A549 (cell line): Measurements from ENCODE around the gene IDUA. TPM values are rescaled to one million over a fixed set of nuclear protein-coding genes. Genes with fewer than 3 reads are reported as not detected.

ENCODE experiments used
- ATAC-seq, 2 experiments: fragments of 200-7000 bp in 1 of 2; fragments of >200 bp in 1 of 2; cut with Nextera tagmentation in 1 of 2; cut with Tn5 transposase in 1 of 2; 3 replicates each; pipeline versions ENCODE4 v1.8.0 to v1.9.1; 2018 to 2020; ENCODE audit warnings: mild to moderate bottlenecking in 1 of 2, moderate library complexity in 1 of 2
- CTCF ChIA-PET: fragments of 300-600 bp; sonication (Branson Sonifier 250); formaldehyde crosslinking; extraction: SDS; loops from one replicate; lab custom pipeline; 2021; ENCODE audit warnings: antibody characterized with exemption, inconsistent platforms; lab: Yijun Ruan, JAX
- POLR2A ChIA-PET: fragments of 350-600 bp; formaldehyde crosslinking; extraction: SDS; loops from one replicate; lab custom pipeline; 2021; ENCODE audit warnings: antibody characterized with exemption, inconsistent platforms; lab: Yijun Ruan, JAX
- DNase-seq, 2 experiments: peaks; one replicate each; pipeline versions ENCODE4 v3.0.0 to v3.0.0-alpha.2; 2011 to 2016; ENCODE audit warnings: low read depth in 1 of 2, low spot score in 1 of 2
- FAIRE-seq: peaks from 2 replicates; lab custom pipeline; 2011; peaks lifted over from hg19 to GRCh38; lab: Jason Lieb, UNC
- H3K27ac ChIP-seq, 2 experiments: fragments of >200 bp; sonication (Bioruptor Twin); formaldehyde crosslinking; 3 replicates each; pipeline ENCODE4 v1.5.1; 2016 to 2017
- H3K4me1 ChIP-seq: fragments of >200 bp; sonication (Bioruptor Twin); formaldehyde crosslinking; 3 replicates; pipeline ENCODE4 v1.6.1; 2016
- H3K4me2 ChIP-seq: fragments of >200 bp; sonication (Bioruptor Twin); formaldehyde crosslinking; 3 replicates; pipeline ENCODE4 v1.6.1; 2016
- H3K4me3 ChIP-seq: fragments of >200 bp; sonication (Bioruptor Twin); formaldehyde crosslinking; 3 replicates; pipeline ENCODE4 v1.5.1; 2016
- H3K9me3 ChIP-seq: fragments of >200 bp; sonication (Bioruptor Twin); formaldehyde crosslinking; 3 replicates; pipeline ENCODE4 v1.6.1; 2016
- CBX8 ChIP-seq: fragments of 200-600 bp; sonication (generic); IDR thresholded peaks from 2 replicates; pipeline ENCODE4 v1.6.1; 2016
- CHD2 ChIP-seq: fragments of 150-350 bp; IDR thresholded peaks from 2 replicates; pipeline ENCODE4 v1.6.1; 2014; ENCODE audit warnings: low read length; ENCODE audit not compliant: partially characterized antibody
- EHMT2 ChIP-seq: fragments of 200-600 bp; sonication (generic); IDR thresholded peaks from 2 replicates; pipeline ENCODE4 v1.6.1; 2016; ENCODE audit warnings: antibody characterized with exemption, low read depth, mild to moderate bottlenecking, moderate library complexity
- EP300 ChIP-seq, 2 experiments: fragments of >200 bp; sonication (Bioruptor Twin); formaldehyde crosslinking; IDR thresholded peaks; 2 replicates in 1 of 2; 3 replicates in 1 of 2; pipeline ENCODE4 v1.6.1; 2016 to 2017
- FOSB ChIP-seq: fragments of 250-450 bp; sonication (Bioruptor Pico); IDR thresholded peaks from 2 replicates; pipeline ENCODE4 v1.5.0; 2020; ENCODE audit warnings: mild to moderate bottlenecking, moderate library complexity
- FOXS1 ChIP-seq: fragments of 250-450 bp; sonication (Bioruptor Pico); IDR thresholded peaks from 2 replicates; pipeline ENCODE4 v1.5.0; 2020; ENCODE audit warnings: mild to moderate bottlenecking, moderate library complexity
- HES2 ChIP-seq: fragments of >200 bp; sonication (Bioruptor Twin); formaldehyde crosslinking; IDR thresholded peaks from 2 replicates; pipeline ENCODE4 v1.6.1; 2016
- HEYL ChIP-seq: fragments of 250-450 bp; sonication (Bioruptor Pico); IDR thresholded peaks from 2 replicates; pipeline ENCODE4 v1.8.0; 2021; ENCODE audit warnings: mild to moderate bottlenecking, moderate library complexity
- HOXA7 ChIP-seq: fragments of 250-450 bp; sonication (Bioruptor Pico); IDR thresholded peaks from 2 replicates; pipeline ENCODE4 v1.5.0; 2020; ENCODE audit warnings: mild to moderate bottlenecking, moderate library complexity
- JUNB ChIP-seq: fragments of >200 bp; sonication (Bioruptor Twin); formaldehyde crosslinking; IDR thresholded peaks from 2 replicates; pipeline ENCODE4 v1.6.1; 2016
- KDM5A ChIP-seq: fragments of 200-600 bp; sonication (generic); IDR thresholded peaks from 2 replicates; pipeline ENCODE4 v1.6.1; 2016; ENCODE audit warnings: antibody characterized with exemption, mild to moderate bottlenecking
- MAFK ChIP-seq: fragments of 450-650 bp; IDR thresholded peaks from 2 replicates; pipeline ENCODE4 v1.6.1; 2014; ENCODE audit not compliant: partially characterized antibody
- MAX ChIP-seq: IDR thresholded peaks from 2 replicates; pipeline ENCODE4 v1.6.1; 2012
- NFE2L2 ChIP-seq: fragments of 150-350 bp; conservative IDR thresholded peaks from 2 replicates; pipeline ENCODE4 v1.6.1; 2014; ENCODE audit warnings: low read length
- NPAS2 ChIP-seq: fragments of 250-450 bp; sonication (Bioruptor Pico); IDR thresholded peaks from 2 replicates; pipeline ENCODE4 v1.8.0; 2022; ENCODE audit warnings: mild to moderate bottlenecking, moderate library complexity, borderline replicate concordance
- POLR2AphosphoS2 ChIP-seq: conservative IDR thresholded peaks from 2 replicates; pipeline ENCODE4 v1.6.1; 2012; ENCODE audit warnings: low read length, improper control_type of control experiment, inconsistent platforms
- RAD21 ChIP-seq, 2 experiments: fragments of >200 bp in 1 of 2; sonication (Bioruptor Twin) in 1 of 2; formaldehyde crosslinking in 1 of 2; IDR thresholded peaks in 1 of 2; conservative IDR thresholded peaks in 1 of 2; 2 replicates in 1 of 2; 3 replicates in 1 of 2; pipeline ENCODE4 v1.6.1; 2012 to 2018; ENCODE audit warnings: inconsistent platforms in 1 of 2
- RCOR1 ChIP-seq: fragments of 150-350 bp; IDR thresholded peaks from 2 replicates; pipeline ENCODE4 v1.6.1; 2014; ENCODE audit warnings: antibody characterized with exemption, low read length, low read depth
- RFX5 ChIP-seq: fragments of 450-650 bp; IDR thresholded peaks from 2 replicates; pipeline ENCODE4 v1.7.1; 2014; ENCODE audit warnings: antibody characterized with exemption, mild to moderate bottlenecking, moderate library complexity
- SREBF2 ChIP-seq: fragments of 450-650 bp; IDR thresholded peaks from 2 replicates; pipeline ENCODE4 v1.6.1; 2014; ENCODE audit warnings: mild to moderate bottlenecking, moderate library complexity
- USF2 ChIP-seq: fragments of 450-650 bp; IDR thresholded peaks from 2 replicates; pipeline ENCODE4 v1.6.1; 2014; ENCODE audit warnings: antibody characterized with exemption
- ZC3H11A ChIP-seq: fragments of 450-650 bp; IDR thresholded peaks from 2 replicates; pipeline ENCODE4 v1.6.1; 2014; ENCODE audit warnings: antibody characterized with exemption, mild to moderate bottlenecking
- ZFP36 ChIP-seq: fragments of 450-650 bp; IDR thresholded peaks from 2 replicates; pipeline ENCODE4 v1.6.1; 2014; ENCODE audit warnings: borderline replicate concordance; ENCODE audit not compliant: partially characterized antibody
- WGBS: methylation state at CpG from one replicate; pipeline ENCODE4 v1.1.6; 2017; ENCODE audit errors: missing lambda C conversion rate; 5-methylcytosine and 5-hydroxymethylcytosine counted together
- polyA plus RNA-seq, 4 experiments: library from polyadenylated mRNA; depleted of rRNA in 3 of 4; stranded (reverse); fragments of >200 nt; fragmentation: RNase III in 1 of 4; extraction: RNeasy Plus Mini Kit Qiagen cat#74134 plus additional on column Dnase treatment in 1 of 4; gene quantifications; 2 replicates in 3 of 4; 3 replicates in 1 of 4; pipeline ENCODE4 v1.2.3, GENCODE V29; 2011 to 2017

The IDUA gene
- polyA plus RNA-seq, 2 of the 4 experiments (the other 2 are of a cell fraction), result 3.1 to 19.4 TPM

GRCh38 chr4:1028574-1029220, 41.9 kb downstream of the IDUA start:
- POLR2A ChIA-PET, result no interaction called here
- CTCF ChIA-PET, result no interaction called here

GRCh38 chr4:1029529-1029928, 42.7 kb downstream of the IDUA start:
- POLR2A ChIA-PET, result no interaction called here
- H3K4me3 ChIP-seq, result no peak overlapping the region
- peak in 1 of 2 experiments; percentile 2; a peak in 1 of 6 replicates for ATAC-seq
- FAIRE-seq, result no peak
- CTCF ChIA-PET, result no interaction called here
- H3K9me3 ChIP-seq, result no peaks in the 10 kb centered on the region
- WGBS, result no CpG with 5 or more reads among the region's 17 CpGs
- no peak for TF ChIP-seq FOXS1 (CRISPR knock-in tag)
- no peak for TF ChIP-seq EHMT2
- no peak for TF ChIP-seq RCOR1
- TF ChIP-seq RAD21 (conservative IDR thresholded peaks at IDR 0.05 in 1 of 2, IDR thresholded peaks at IDR 0.05 in 1 of 2), result no peak
- no peak for TF ChIP-seq HEYL
- TF ChIP-seq MAFK, result no peak
- no peak for TF ChIP-seq POLR2AphosphoS2
- no peak for TF ChIP-seq HOXA7 (CRISPR knock-in tag)
- TF ChIP-seq RFX5, result no peak
- no peak for TF ChIP-seq HES2
- TF ChIP-seq ZC3H11A, result no peak
- TF ChIP-seq CHD2, result no peak
- no peak for TF ChIP-seq ZFP36
- TF ChIP-seq SREBF2, result no peak
- no peak for TF ChIP-seq JUNB
- TF ChIP-seq CBX8, result no peak
- TF ChIP-seq USF2, result no peak
- TF ChIP-seq KDM5A, result no peak
- H3K4me2 ChIP-seq, result no peak overlapping the region
- no peak for DNase-seq
- no peak overlapping the region for H3K27ac ChIP-seq
- H3K4me1 ChIP-seq, result no peaks in the 10 kb centered on the region

More at GRCh38 chr4:1028574-1029220, 41.9 kb downstream of the IDUA start:
- no peak for DNase-seq
- no peaks in the 10 kb centered on the region for H3K4me1 ChIP-seq
- H3K27ac ChIP-seq, result no peak overlapping the region
- no peaks in the 10 kb centered on the region for H3K9me3 ChIP-seq
- no peak overlapping the region for H3K4me2 ChIP-seq
- WGBS, result 93% methylated on average over 22 of the region's 36 CpGs
- ATAC-seq, result no peak
- TF ChIP-seq MAX, result peak; percentile 17; the same call in 1 of the 2 replicates
- TF ChIP-seq FOXS1 (CRISPR knock-in tag), result no peak
- no peak for TF ChIP-seq EHMT2
- TF ChIP-seq, all 56 proteins: peak for 1
- FAIRE-seq, result no peak
- no peak overlapping the region for H3K4me3 ChIP-seq

- no peak overlapping the region for H3K27ac ChIP-seq
- no peak for TF ChIP-seq HEYL
- no peak for TF ChIP-seq RFX5
- no peak for TF ChIP-seq CBX8
- TF ChIP-seq NPAS2 (CRISPR knock-in tag), result no peak
- TF ChIP-seq FOSB (CRISPR knock-in tag), result no peak
- TF ChIP-seq EP300 (IDR thresholded peaks at IDR 0.05), result no peak
- no peak for TF ChIP-seq NFE2L2
- TF ChIP-seq, all 56 proteins: peak for 0
- 71% methylated on average over 3 of the region's 12 CpGs for WGBS
- Histone ChIP-seq H3K9me3 (no peaks in the 10 kb centered on the region), H3K4me2 (no peak overlapping the region), H3K4me1 (no peaks in the 10 kb centered on the region), H3K4me3 (no peak overlapping the region)
- ChIA-PET CTCF (no interaction called here), POLR2A (no interaction called here)
- DNase-seq (no peak), FAIRE-seq (no peak), ATAC-seq (peak in 1 of 2 experiments; percentile 43; a peak in 3 of 6 replicates)
These were observed 43.2 kb downstream of the IDUA start for GRCh38 chr4:1030031-1030430.
